Glutamatergic neuron (in vitro differentiated cells): Measurements from ENCODE around the gene DTNB. TPM values are rescaled to one million over a fixed set of nuclear protein-coding genes. Genes with fewer than 3 reads are reported as not detected.

Experiments used
- DNase-seq: peaks from one replicate; pipeline ENCODE4 v3.0.0; 2022
- H3K27ac Mint-ChIP-seq: one replicate; pipeline ENCODE4 v1.8.0; 2020; ENCODE audit warnings: mild to moderate bottlenecking, mixed read lengths, inconsistent platforms; ENCODE audit not compliant: unreplicated experiment
- H3K27me3 Mint-ChIP-seq: one replicate; pipeline ENCODE4 v1.8.0; 2020; ENCODE audit warnings: mild to moderate bottlenecking, moderate library complexity, mixed read lengths, inconsistent platforms; ENCODE audit not compliant: unreplicated experiment
- H3K36me3 Mint-ChIP-seq: one replicate; pipeline ENCODE4 v1.8.0; 2020; ENCODE audit warnings: mild to moderate bottlenecking, mixed read lengths, inconsistent platforms; ENCODE audit not compliant: unreplicated experiment
- H3K4me1 Mint-ChIP-seq: one replicate; pipeline ENCODE4 v1.8.0; 2020; ENCODE audit warnings: mild to moderate bottlenecking, low read depth, mixed read lengths, inconsistent platforms; ENCODE audit not compliant: unreplicated experiment
- H3K4me3 Mint-ChIP-seq: one replicate; pipeline ENCODE4 v1.8.0; 2020; ENCODE audit warnings: mild to moderate bottlenecking, mixed read lengths, inconsistent platforms; ENCODE audit not compliant: unreplicated experiment
- H3K9me3 Mint-ChIP-seq: one replicate; pipeline ENCODE4 v1.8.0; 2020; ENCODE audit warnings: mild to moderate bottlenecking, moderate library complexity, mixed read lengths, inconsistent platforms; ENCODE audit not compliant: unreplicated experiment
- total RNA-seq: library from RNA; stranded (reverse); fragmentation: NEBNext Ultra II Directional; extraction: Animal tissue kit (Norgen Biotek cat#: 25700); gene quantifications from one replicate; pipeline ENCODE4 v1.2.1, GENCODE V29; 2021; ENCODE audit not compliant: unreplicated experiment
- TF ChIP-seq, protein P1 (sequence below): fragments of 200-600 bp; sonication (generic); IDR thresholded peaks from one replicate; pipeline ENCODE4 v1.5.0; 2021; ENCODE audit not compliant: partially characterized antibody, unreplicated experiment

Gene DTNB
- total RNA-seq, 1 donor from 2014 or later, result 41.7 TPM

DNA sequence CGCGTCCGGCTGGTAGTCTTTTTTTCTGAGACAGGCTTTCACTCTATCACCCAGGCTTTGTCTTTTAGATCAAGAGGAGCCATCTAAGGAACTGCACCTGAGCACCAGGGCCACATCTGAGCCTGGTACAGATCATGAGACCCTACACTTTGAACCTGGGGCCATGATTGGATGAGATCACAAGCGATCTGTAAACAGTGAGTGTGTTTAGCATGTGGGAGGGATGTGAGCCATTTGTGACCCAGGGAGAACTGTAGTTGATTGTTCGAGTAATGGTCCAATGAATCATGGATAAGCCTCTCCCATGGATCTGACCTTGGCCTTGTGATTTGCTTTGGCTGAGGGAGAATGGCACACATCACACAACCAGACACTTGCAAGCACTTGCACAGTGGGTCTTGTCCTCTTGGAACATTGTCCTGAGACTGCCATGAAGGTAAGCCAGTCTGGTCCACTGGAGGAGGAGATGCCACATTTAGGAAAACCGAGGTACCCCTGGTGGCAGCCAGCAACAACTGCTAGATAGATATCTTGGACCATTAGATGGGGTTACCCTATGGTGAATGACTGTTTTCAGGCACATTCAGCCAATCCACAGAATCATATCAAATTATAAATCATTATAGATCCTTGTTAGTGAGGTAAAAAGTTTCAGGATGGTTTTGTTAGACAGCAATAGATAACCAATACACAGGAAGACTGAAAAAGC lies 19.5 kb upstream of the DTNB start:
- Mint-ChIP-seq H3K4me3 (no peak overlapping the region), H3K27ac (no peak overlapping the region), H3K9me3 (no peaks in the 10 kb centered on the region), H3K27me3 (peaks cover 4% of the 10 kb centered on the region), H3K4me1 (peaks cover 1% of the 10 kb centered on the region), H3K36me3 (no peaks in the 10 kb centered on the region)
- TF ChIP-seq, protein P1, sequence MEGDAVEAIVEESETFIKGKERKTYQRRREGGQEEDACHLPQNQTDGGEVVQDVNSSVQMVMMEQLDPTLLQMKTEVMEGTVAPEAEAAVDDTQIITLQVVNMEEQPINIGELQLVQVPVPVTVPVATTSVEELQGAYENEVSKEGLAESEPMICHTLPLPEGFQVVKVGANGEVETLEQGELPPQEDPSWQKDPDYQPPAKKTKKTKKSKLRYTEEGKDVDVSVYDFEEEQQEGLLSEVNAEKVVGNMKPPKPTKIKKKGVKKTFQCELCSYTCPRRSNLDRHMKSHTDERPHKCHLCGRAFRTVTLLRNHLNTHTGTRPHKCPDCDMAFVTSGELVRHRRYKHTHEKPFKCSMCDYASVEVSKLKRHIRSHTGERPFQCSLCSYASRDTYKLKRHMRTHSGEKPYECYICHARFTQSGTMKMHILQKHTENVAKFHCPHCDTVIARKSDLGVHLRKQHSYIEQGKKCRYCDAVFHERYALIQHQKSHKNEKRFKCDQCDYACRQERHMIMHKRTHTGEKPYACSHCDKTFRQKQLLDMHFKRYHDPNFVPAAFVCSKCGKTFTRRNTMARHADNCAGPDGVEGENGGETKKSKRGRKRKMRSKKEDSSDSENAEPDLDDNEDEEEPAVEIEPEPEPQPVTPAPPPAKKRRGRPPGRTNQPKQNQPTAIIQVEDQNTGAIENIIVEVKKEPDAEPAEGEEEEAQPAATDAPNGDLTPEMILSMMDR, result no peak
- DNase-seq, result no peak

DNA sequence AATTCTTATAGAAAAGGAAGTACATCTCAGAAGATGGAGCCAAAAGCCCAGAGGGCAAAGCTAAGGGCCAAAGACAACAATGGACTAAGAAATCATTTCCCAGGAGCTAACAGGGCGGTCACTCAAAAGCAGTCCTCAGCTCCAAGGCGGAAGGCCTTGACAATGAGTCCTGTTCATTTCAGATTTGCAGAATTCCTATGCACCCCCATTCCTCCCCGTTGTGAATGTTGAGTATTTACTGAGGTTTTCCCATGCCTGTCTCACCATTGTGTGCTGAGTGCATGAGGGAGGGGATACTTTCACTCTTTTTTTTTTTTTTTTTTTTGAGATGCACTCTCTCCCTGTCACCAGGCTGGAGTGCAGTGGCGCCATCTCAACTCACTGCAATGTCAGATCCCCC lies 18.8 kb upstream of the DTNB start:
- TF ChIP-seq, protein P1, result no peak
- no peak overlapping the region for H3K4me3 Mint-ChIP-seq
- H3K27me3 Mint-ChIP-seq, result peaks cover 4% of the 10 kb centered on the region
- no peaks in the 10 kb centered on the region for H3K9me3 Mint-ChIP-seq
- peaks cover 1% of the 10 kb centered on the region for H3K4me1 Mint-ChIP-seq
- no peak overlapping the region for H3K27ac Mint-ChIP-seq
- H3K36me3 Mint-ChIP-seq, result no peaks in the 10 kb centered on the region
- DNase-seq, result no peak

DNA sequence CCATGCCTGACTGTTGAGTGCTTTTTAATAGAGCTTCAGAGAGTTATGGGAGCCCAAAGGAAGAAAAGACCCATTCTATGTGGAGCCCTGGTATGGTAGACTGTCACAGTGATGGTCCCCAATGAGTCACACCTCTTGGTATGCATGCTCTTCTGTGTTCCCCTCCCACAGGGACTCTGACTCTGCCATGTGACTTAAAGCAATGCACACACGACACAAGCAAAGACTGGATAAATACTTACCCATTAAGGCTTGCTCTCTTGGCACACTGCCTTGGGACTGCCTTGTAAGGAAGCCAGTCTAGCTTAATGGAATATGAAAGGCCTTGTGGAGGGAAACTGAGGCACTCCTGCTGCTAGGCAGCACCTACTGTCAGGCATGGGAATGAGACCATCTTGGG lies 16.7 kb upstream of the DTNB start:
- Mint-ChIP-seq H3K4me1 (peaks cover 2% of the 10 kb centered on the region), H3K36me3 (no peaks in the 10 kb centered on the region), H3K9me3 (peaks cover 1% of the 10 kb centered on the region), H3K4me3 (no peak overlapping the region), H3K27me3 (peaks cover 4% of the 10 kb centered on the region), H3K27ac (no peak overlapping the region)
- no peak for DNase-seq
- TF ChIP-seq, protein P1, result no peak

DNA sequence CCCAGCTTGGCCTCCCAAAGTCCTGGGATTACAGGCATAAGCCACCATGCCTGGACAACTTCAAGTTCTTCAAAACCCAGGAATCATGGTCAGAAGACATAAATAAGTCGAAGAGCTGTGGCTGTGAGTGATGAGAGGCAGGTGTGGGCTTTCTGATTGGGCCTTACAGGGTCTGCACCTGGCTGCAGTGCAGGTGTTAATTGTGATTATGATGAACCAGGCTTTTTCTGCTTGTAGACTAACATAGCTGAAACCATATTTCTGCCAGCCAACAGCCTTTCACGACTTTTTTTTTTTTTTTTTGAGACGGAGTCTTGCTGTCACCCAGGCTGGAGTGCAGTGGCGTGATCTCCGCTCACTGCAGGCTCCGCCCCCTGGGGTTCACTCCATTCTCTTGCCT lies 14.9 kb upstream of the DTNB start:
- DNase-seq, result no peak

DNA sequence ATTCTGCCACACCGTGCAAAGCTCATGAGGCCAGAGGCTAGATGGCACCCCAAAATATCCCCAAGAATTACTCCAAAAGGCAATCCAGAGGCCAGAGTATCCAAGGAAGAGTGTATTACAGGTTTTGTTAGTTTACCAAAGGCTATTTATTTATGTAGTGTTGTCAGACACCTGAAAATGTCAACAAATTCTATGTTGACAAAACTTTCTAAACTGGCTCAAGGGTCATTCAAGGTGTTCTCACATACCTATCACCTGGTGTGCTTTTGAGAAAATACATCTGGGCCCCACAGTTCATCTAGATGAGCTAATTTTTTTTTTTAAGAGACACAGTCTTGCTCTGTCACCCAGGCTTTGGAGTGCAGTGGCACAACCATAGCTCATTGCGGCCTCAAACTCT lies 12.4 kb upstream of the DTNB start:
- peaks cover 1% of the 10 kb centered on the region for H3K4me1 Mint-ChIP-seq
- TF ChIP-seq, protein P1, result no peak
- no peaks in the 10 kb centered on the region for H3K36me3 Mint-ChIP-seq
- peaks cover 2% of the 10 kb centered on the region for H3K27me3 Mint-ChIP-seq
- H3K27ac Mint-ChIP-seq, result no peak overlapping the region
- H3K9me3 Mint-ChIP-seq, result peaks cover 1% of the 10 kb centered on the region
- no peak overlapping the region for H3K4me3 Mint-ChIP-seq
- no peak for DNase-seq

More for the DNA sequence above, 14.9 kb upstream of the DTNB start:
- peaks cover 2% of the 10 kb centered on the region for H3K27me3 Mint-ChIP-seq
- H3K4me3 Mint-ChIP-seq, result no peak overlapping the region
- TF ChIP-seq, protein P1, result no peak
- peaks cover 2% of the 10 kb centered on the region for H3K4me1 Mint-ChIP-seq
- peaks cover 1% of the 10 kb centered on the region for H3K9me3 Mint-ChIP-seq
- H3K27ac Mint-ChIP-seq, result no peak overlapping the region
- H3K36me3 Mint-ChIP-seq, result no peaks in the 10 kb centered on the region
